GM18517 (cell line): ENCODE measurements around the gene TRIM33.
"Not testable (repeated sequence)": the region's sequence is repeated elsewhere in the genome, so short reads cannot be mapped to it uniquely, and the experiment has no call there.

Experiments used
- ATAC-seq: cut with Tn5 transposase; IDR thresholded peaks from one replicate; pipeline ENCODE4 v1.9.1; 2021; ENCODE audit warnings: mild to moderate bottlenecking, moderate library complexity; ENCODE audit not compliant: unreplicated experiment

Gene TRIM33

GRCh38 chr1:114512595-114513280 lies 1.7 kb upstream of the TRIM33 start:
- no peak for ATAC-seq

- peak; percentile 53 for ATAC-seq
Measured at GRCh38 chr1:114510274-114511031, 550 bp downstream of the TRIM33 start.

- ATAC-seq: no peak
Measured at GRCh38 chr1:114509596-114510273, 1.3 kb downstream of the TRIM33 start.

- no peak for ATAC-seq
Measured at GRCh38 chr1:114508386-114508898, 2.6 kb downstream of the TRIM33 start.

- ATAC-seq: no peak
Measured at GRCh38 chr1:114507513-114507912, 3.5 kb downstream of the TRIM33 start.

- no peak for ATAC-seq
Measured at GRCh38 chr1:114505148-114505561, 5.8 kb downstream of the TRIM33 start.

GRCh38 chr1:114503916-114504422 lies 7.0 kb downstream of the TRIM33 start:
- ATAC-seq: no peak

GRCh38 chr1:114502080-114502479 lies 8.9 kb downstream of the TRIM33 start:
- ATAC-seq: no peak

GRCh38 chr1:114499478-114499877 lies 11.5 kb downstream of the TRIM33 start:
- no peak for ATAC-seq

- no peak for ATAC-seq
Measured at GRCh38 chr1:114496089-114496488, 14.9 kb downstream of the TRIM33 start.

- no peak for ATAC-seq
Measured at GRCh38 chr1:114495486-114495885, 15.5 kb downstream of the TRIM33 start.

- ATAC-seq: no peak
Measured at GRCh38 chr1:114492978-114493377, 18.0 kb downstream of the TRIM33 start.

GRCh38 chr1:114490274-114490693 lies 20.7 kb downstream of the TRIM33 start:
- ATAC-seq: no peak

GRCh38 chr1:114488739-114489138 lies 22.3 kb downstream of the TRIM33 start:
- no peak for ATAC-seq

- no peak for ATAC-seq
Measured at GRCh38 chr1:114485286-114485685, 25.7 kb downstream of the TRIM33 start.

- ATAC-seq: peak; percentile 77
Measured at GRCh38 chr1:114482585-114482984, 28.4 kb downstream of the TRIM33 start.

GRCh38 chr1:114479636-114480035 lies 31.4 kb downstream of the TRIM33 start:
- ATAC-seq: not testable (repeated sequence)

GRCh38 chr1:114479134-114479533 lies 31.9 kb downstream of the TRIM33 start:
- ATAC-seq: no peak

GRCh38 chr1:114473796-114474195 lies 37.2 kb downstream of the TRIM33 start:
- ATAC-seq: no peak

- ATAC-seq: no peak
Measured at GRCh38 chr1:114472408-114472807, 38.6 kb downstream of the TRIM33 start.

- ATAC-seq: no peak
Measured at GRCh38 chr1:114470681-114471080, 40.3 kb downstream of the TRIM33 start.
